IMR-90 (cell line): Measurements from ENCODE around the gene PRL. TPM values are rescaled to one million over a fixed set of nuclear protein-coding genes. Genes with fewer than 3 reads are reported as not detected.

Source experiments
- ATAC-seq: fragments of 200-7000 bp; cut with Tn5 transposase; 2 replicates; pipeline ENCODE4 v1.9.1; 2020; ENCODE audit warnings: low read depth, mild to moderate bottlenecking, moderate library complexity
- BruUV-seq: library from RNA; stranded (reverse); fragments of 400-500 nt; replicated peaks from 2 replicates; lab custom pipeline; 2021; lab: Mats Ljungman, UMichigan
- CTCF ChIA-PET: fragments of 300-600 bp; formaldehyde crosslinking; extraction: SDS; loops from one replicate; lab custom pipeline; 2021; ENCODE audit warnings: antibody characterized with exemption; lab: Yijun Ruan, JAX
- POLR2A ChIA-PET: fragments of 300-600 bp; sonication (Branson Sonifier 250); formaldehyde crosslinking; loops from one replicate; lab custom pipeline; 2022; ENCODE audit warnings: antibody characterized with exemption; ENCODE audit not compliant: unreplicated experiment; lab: Charles Lee
- DNase-seq: peaks from one replicate; pipeline ENCODE4 v3.0.0; 2013
- H2AFZ ChIP-seq: replicated peaks from 2 replicates; pipeline ENCODE3; 2013; ENCODE audit warnings: low read length, mild to moderate bottlenecking; ENCODE audit not compliant: poor library complexity
- H2AK5ac ChIP-seq: 2 replicates; pipeline ENCODE4 v1.6.1; 2013; ENCODE audit warnings: low read depth, low read length, inconsistent platforms
- H2AK9ac ChIP-seq: replicated peaks from 2 replicates; pipeline ENCODE3; 2013; ENCODE audit warnings: mild to moderate bottlenecking, low read depth, low read length, moderate library complexity; ENCODE audit not compliant: poor library complexity
- H2BK120ac ChIP-seq: 2 replicates; pipeline ENCODE4 v1.6.1; 2013; ENCODE audit warnings: low read depth, low read length, inconsistent platforms
- H2BK15ac ChIP-seq: 3 replicates; pipeline ENCODE4 v1.6.1; 2013; ENCODE audit warnings: low read depth, low read length, inconsistent platforms
- H2BK20ac ChIP-seq: 2 replicates; pipeline ENCODE4 v1.6.1; 2013; ENCODE audit warnings: low read depth, mild to moderate bottlenecking, inconsistent platforms, low read length, moderate library complexity
- H2BK5ac ChIP-seq: 2 replicates; pipeline ENCODE4 v1.6.1; 2013; ENCODE audit warnings: mild to moderate bottlenecking, low read depth, low read length, inconsistent platforms; ENCODE audit not compliant: poor library complexity, severe bottlenecking
- H3K14ac ChIP-seq: replicated peaks from 2 replicates; pipeline ENCODE4 v1.6.1; 2013; ENCODE audit warnings: low read depth, low read length, inconsistent platforms
- H3K18ac ChIP-seq: 2 replicates; pipeline ENCODE4 v1.6.1; 2013; ENCODE audit warnings: low read depth, low read length, control low read depth
- H3K23ac ChIP-seq: 2 replicates; pipeline ENCODE4 v1.6.1; 2013; ENCODE audit warnings: low read depth, low read length, inconsistent platforms
- H3K27ac ChIP-seq: 2 replicates; pipeline ENCODE4 v1.5.1; 2013; ENCODE audit warnings: mild to moderate bottlenecking, control low read depth, low read length; ENCODE audit not compliant: insufficient read depth
- H3K27me3 ChIP-seq: 2 replicates; pipeline ENCODE4 v1.6.1; 2013; ENCODE audit warnings: low read length; ENCODE audit not compliant: control insufficient read depth, insufficient read depth
- H3K36me3 ChIP-seq: 2 replicates; pipeline ENCODE4 v1.6.1; 2013; ENCODE audit warnings: low read length, mixed read lengths; ENCODE audit not compliant: control insufficient read depth, insufficient read depth
- H3K4ac ChIP-seq: 2 replicates; pipeline ENCODE4 v1.6.1; 2013; ENCODE audit warnings: low read depth, low read length, inconsistent platforms
- H3K4me1 ChIP-seq: 2 replicates; pipeline ENCODE4 v1.6.1; 2013; ENCODE audit warnings: low read length, mixed read lengths; ENCODE audit not compliant: control insufficient read depth, insufficient read depth
- H3K4me2 ChIP-seq: 2 replicates; pipeline ENCODE4 v1.6.1; 2013; ENCODE audit warnings: low read depth, mild to moderate bottlenecking, control low read depth, low read length, moderate library complexity
- H3K4me3 ChIP-seq: 2 replicates; pipeline ENCODE4 v1.5.1; 2013; ENCODE audit warnings: low read depth, mild to moderate bottlenecking, control low read depth, low read length, moderate library complexity; ENCODE audit not compliant: insufficient read depth
- H3K56ac ChIP-seq: 2 replicates; pipeline ENCODE4 v1.6.1; 2013; ENCODE audit warnings: low read length, inconsistent platforms; ENCODE audit not compliant: insufficient read depth; ENCODE audit errors: extremely low read depth
- H3K79me1 ChIP-seq, 2 experiments: 2 replicates each; pipeline ENCODE4 v1.6.1; 2013; ENCODE audit warnings: low read length in 2 of 2, inconsistent platforms in 1 of 2, low read depth in 1 of 2
- H3K9ac ChIP-seq: 2 replicates; pipeline ENCODE4 v1.6.1; 2013; ENCODE audit warnings: low read depth, low read length, control low read depth
- H3K9me1 ChIP-seq: 2 replicates; pipeline ENCODE4 v1.6.1; 2013; ENCODE audit warnings: low read length, inconsistent platforms; ENCODE audit not compliant: insufficient read depth
- H3K9me3 ChIP-seq: 2 replicates; pipeline ENCODE4 v1.6.1; 2013; ENCODE audit warnings: low read length; ENCODE audit not compliant: control insufficient read depth, insufficient read depth
- H4K20me1 ChIP-seq: 2 replicates; pipeline ENCODE4 v1.6.1; 2013; ENCODE audit warnings: low read length, inconsistent platforms; ENCODE audit not compliant: insufficient read depth
- H4K5ac ChIP-seq: 2 replicates; pipeline ENCODE4 v1.6.1; 2013; ENCODE audit warnings: mild to moderate bottlenecking, low read depth, low read length, control low read depth
- H4K8ac ChIP-seq, 2 experiments: 2 replicates each; pipeline ENCODE4 v1.6.1; 2013; ENCODE audit warnings: low read depth in 2 of 2, low read length in 2 of 2, control low read depth in 1 of 2, inconsistent platforms in 1 of 2
- H4K91ac ChIP-seq: 2 replicates; pipeline ENCODE4 v1.6.1; 2013; ENCODE audit warnings: low read depth, low read length, inconsistent platforms; ENCODE audit not compliant: insufficient read depth
- CEBPB ChIP-seq: IDR thresholded peaks from 2 replicates; pipeline ENCODE4 v1.6.1; 2012; ENCODE audit warnings: low read depth, low read length, improper control_type of control experiment
- CTCF ChIP-seq: conservative IDR thresholded peaks from 2 replicates; pipeline ENCODE4 v1.5.1; 2012; ENCODE audit warnings: mild to moderate bottlenecking, low read depth, low read length, improper control_type of control experiment
- ELK1 ChIP-seq: fragments of 150-350 bp; IDR thresholded peaks from 2 replicates; pipeline ENCODE4 v1.6.1; 2016; ENCODE audit warnings: low read depth, mild to moderate bottlenecking, low read length, moderate library complexity, borderline replicate concordance
- FOS ChIP-seq: fragments of 150-350 bp; IDR thresholded peaks from 2 replicates; pipeline ENCODE4 v1.6.1; 2016; ENCODE audit warnings: low read depth, low read length
- MXI1 ChIP-seq: IDR thresholded peaks from 2 replicates; pipeline ENCODE4 v1.6.1; 2012; ENCODE audit warnings: low read depth, mild to moderate bottlenecking, low read length, moderate library complexity, borderline replicate concordance
- NFE2L2 ChIP-seq: fragments of 150-350 bp; IDR thresholded peaks from 2 replicates; pipeline ENCODE4 v1.6.1; 2016; ENCODE audit warnings: low read depth, mild to moderate bottlenecking, low read length
- POLR2A ChIP-seq: IDR thresholded peaks from 2 replicates; pipeline ENCODE4 v1.6.1; 2012; ENCODE audit warnings: mild to moderate bottlenecking, low read depth, low read length
- RAD21 ChIP-seq: IDR thresholded peaks from 2 replicates; pipeline ENCODE4 v1.6.1; 2012; ENCODE audit warnings: low read length, improper control_type of control experiment
- RFX5 ChIP-seq: IDR thresholded peaks from 2 replicates; pipeline ENCODE4 v1.8.0; 2012; ENCODE audit warnings: low read depth, mild to moderate bottlenecking, low read length, moderate library complexity
- SMC3 ChIP-seq: fragments of 150-350 bp; IDR thresholded peaks from 2 replicates; pipeline ENCODE4 v1.6.1; 2016; ENCODE audit warnings: low read depth, mild to moderate bottlenecking, antibody characterized with exemption, low read length, moderate library complexity
- WGBS, 2 experiments: methylation state at CpG; one replicate each; pipeline versions ENCODE4 v1.1.5 to v1.1.7; 2013; ENCODE audit warnings: missing lambda C conversion rate in 2 of 2; ENCODE audit not compliant: insufficient read length in 1 of 2; ENCODE audit errors: extremely low coverage in 2 of 2; 5-methylcytosine and 5-hydroxymethylcytosine counted together
- dilution Hi-C: fragments of 300-500 bp; cut with HindIII; formaldehyde crosslinking; loops from one replicate; pipeline ENCODE4 v1.14.3; 2018; ENCODE audit warnings: low sequenced_read_pairs; ENCODE audit not compliant: unreplicated experiment
- in situ Hi-C: fragments of 300-500 bp; cut with MboI; formaldehyde crosslinking; loops from 3 replicates; pipeline ENCODE4 v1.14.3; 2019; ENCODE audit warnings: low sequenced_read_pairs, inconsistent platforms, mixed read lengths
- intact Hi-C: fragments of 100-400 bp; cut with micrococcal nuclease; formaldehyde crosslinking; loops from 2 replicates; pipeline ENCODE4 v1.10.0; 2022
- polyA plus RNA-seq, 3 experiments: library from polyadenylated mRNA; depleted of rRNA; stranded (reverse); fragments of >200 nt; gene quantifications; 2 replicates each; pipeline ENCODE4 v1.2.3, GENCODE V29; 2012; ENCODE audit warnings: low replicate concordance in 1 of 3
- total RNA-seq: library from RNA; depleted of rRNA; stranded (reverse); fragments of >200 nt; gene quantifications from 2 replicates; pipeline ENCODE4 v1.2.3, GENCODE V29; 2012

The PRL gene
- total and polyA plus RNA-seq, 2 of the 4 experiments (the other 2 are of a cell fraction), result not detected

GRCh38 chr6:22281341-22282085 is 15.3 kb downstream of the PRL start:
- H3K79me1 ChIP-seq, result no peaks in the 10 kb centered on the region
- in situ Hi-C loops (no loop called here), intact Hi-C loops (no loop called here), dilution Hi-C loops (no loop called here)
- BruUV-seq, result no TSS peak
- H3K18ac ChIP-seq, result no peak overlapping the region
- H2AFZ ChIP-seq, result no peak overlapping the region
- no peak overlapping the region for H3K4me2 ChIP-seq
- ATAC-seq (no peak), DNase-seq (no peak)
- no peak overlapping the region for H3K14ac ChIP-seq
- no peak overlapping the region for H2BK20ac ChIP-seq
- H2BK120ac ChIP-seq, result no peak overlapping the region
- no peaks in the 10 kb centered on the region for H3K36me3 ChIP-seq
- no peaks in the 10 kb centered on the region for H4K20me1 ChIP-seq
- H3K27ac ChIP-seq, result no peak overlapping the region
- H2AK5ac ChIP-seq, result no peak overlapping the region
- H3K27me3 ChIP-seq, result no peaks in the 10 kb centered on the region
- no CpG with 5 or more reads among the region's 9 CpGs for WGBS, 2 experiments
- no peak overlapping the region for H4K91ac ChIP-seq
- H3K9me1 ChIP-seq, result no peaks in the 10 kb centered on the region
- no peak overlapping the region for H4K5ac ChIP-seq
- H3K4me3 ChIP-seq, result no peak overlapping the region
- H3K9me3 ChIP-seq, result no peaks in the 10 kb centered on the region
- CTCF ChIA-PET, result no interaction called here
- no peak overlapping the region for H2BK5ac ChIP-seq
- no peak overlapping the region for H3K9ac ChIP-seq
- H3K56ac ChIP-seq, result no peak overlapping the region
- H3K23ac ChIP-seq, result no peak overlapping the region
- H3K4ac ChIP-seq, result no peak overlapping the region
- H3K4me1 ChIP-seq, result no peaks in the 10 kb centered on the region; the same call in 1 of the 2 replicates
- TF ChIP-seq SMC3, result no peak
- TF ChIP-seq POLR2A, result no peak
- TF ChIP-seq RFX5, result no peak
- TF ChIP-seq FOS, result no peak
- no peak for TF ChIP-seq MXI1
- TF ChIP-seq RAD21, result no peak
- no peak for TF ChIP-seq CEBPB
- no peak for TF ChIP-seq CTCF
- TF ChIP-seq ELK1, result no peak
- TF ChIP-seq NFE2L2, result no peak
- H2AK9ac ChIP-seq, result no peak overlapping the region
- POLR2A ChIA-PET, result no interaction called here
- H2BK15ac ChIP-seq, result no peak overlapping the region
- no peak overlapping the region for H4K8ac ChIP-seq
